A673 (cell line): ENCODE results near the gene NLGN4Y. TPM values are rescaled to one million over a fixed set of nuclear protein-coding genes. Genes with fewer than 3 reads are reported as not detected.

Experiments
- BruUV-seq: library from RNA; stranded (reverse); fragments of 400-500 nt; replicated peaks from 2 replicates; lab custom pipeline; 2021; lab: Mats Ljungman, UMichigan
- CTCF ChIA-PET: fragments of 300-600 bp; sonication (Branson Sonifier 250); formaldehyde crosslinking; loops from one replicate; lab custom pipeline; 2022; ENCODE audit warnings: antibody characterized with exemption; lab: Charles Lee
- POLR2A ChIA-PET: fragments of 300-600 bp; sonication (Branson Sonifier 250); formaldehyde crosslinking; loops from one replicate; lab custom pipeline; 2022; ENCODE audit warnings: antibody characterized with exemption; ENCODE audit not compliant: low non-redundant PET; lab: Charles Lee
- DNase-seq: peaks from one replicate; pipeline ENCODE4 v3.0.0-alpha.2; 2015; ENCODE audit warnings: low spot score
- H3K27ac ChIP-seq: fragments of 200-600 bp; sonication (generic); 2 replicates; pipeline ENCODE4 v1.5.1; 2016; ENCODE audit warnings: mixed run types, low read depth, mild to moderate bottlenecking, mixed read lengths, antibody characterized with exemption, low read length; ENCODE audit not compliant: poor library complexity, severe bottlenecking
- H3K27me3 ChIP-seq: fragments of 200-600 bp; sonication (generic); replicated peaks from 2 replicates; pipeline ENCODE4 v1.6.1; 2017; ENCODE audit warnings: mixed run types, low read depth, mild to moderate bottlenecking, mixed read lengths, antibody characterized with exemption, low read length; ENCODE audit not compliant: insufficient read depth, poor library complexity
- H3K36me3 ChIP-seq: fragments of 200-600 bp; sonication (generic); 2 replicates; pipeline ENCODE4 v1.6.1; 2016; ENCODE audit warnings: mixed run types, mild to moderate bottlenecking, mixed read lengths, antibody characterized with exemption, low read length; ENCODE audit not compliant: insufficient read depth, poor library complexity, severe bottlenecking
- H3K4me1 ChIP-seq: fragments of 200-600 bp; sonication (generic); 2 replicates; pipeline ENCODE4 v1.6.1; 2017; ENCODE audit warnings: mixed run types, mild to moderate bottlenecking, mixed read lengths, antibody characterized with exemption, low read length; ENCODE audit not compliant: insufficient read depth, poor library complexity, severe bottlenecking
- H3K4me3 ChIP-seq: fragments of 200-600 bp; sonication (generic); 2 replicates; pipeline ENCODE4 v1.5.1; 2016; ENCODE audit warnings: low read depth, mixed run types, mild to moderate bottlenecking, mixed read lengths, low read length; ENCODE audit not compliant: poor library complexity, severe bottlenecking
- H3K9me3 ChIP-seq: fragments of 200-600 bp; sonication (generic); 2 replicates; pipeline ENCODE4 v1.6.1; 2016; ENCODE audit warnings: mixed run types, low read depth, mild to moderate bottlenecking, mixed read lengths, antibody characterized with exemption, low read length; ENCODE audit not compliant: poor library complexity, severe bottlenecking
- EZH2 ChIP-seq: fragments of 200-600 bp; sonication (generic); IDR thresholded peaks from 2 replicates; pipeline ENCODE4 v1.6.1; 2017; ENCODE audit warnings: borderline replicate concordance, low read depth, mild to moderate bottlenecking, mixed read lengths, antibody characterized with exemption, low read length; ENCODE audit not compliant: poor library complexity, severe bottlenecking
- intact Hi-C: fragments of 100-400 bp; cut with micrococcal nuclease; formaldehyde crosslinking; loops from one replicate; pipeline ENCODE4 v1.10.0; 2022; ENCODE audit not compliant: unreplicated experiment
- total RNA-seq: library from RNA; stranded (reverse); gene quantifications from 2 replicates; pipeline ENCODE4 v1.2.3, GENCODE V29; 2021
- TF ChIP-seq, protein P1 (sequence below): fragments of 300-800, 200-600 bp; sonication (generic); conservative IDR thresholded peaks from 2 replicates; pipeline ENCODE4 v1.5.1; 2017; ENCODE audit warnings: low read depth, mild to moderate bottlenecking, antibody characterized with exemption, low read length, moderate library complexity, mixed read lengths

Gene NLGN4Y
- total RNA-seq, 1 experiment from 2014 or later = not detected

GRCh38 chrY:14802125-14802524 is 277.8 kb downstream of the NLGN4Y start:
- CTCF ChIA-PET = no interaction called here
- TF ChIP-seq EZH2 = no peak
- TF ChIP-seq, protein P1, sequence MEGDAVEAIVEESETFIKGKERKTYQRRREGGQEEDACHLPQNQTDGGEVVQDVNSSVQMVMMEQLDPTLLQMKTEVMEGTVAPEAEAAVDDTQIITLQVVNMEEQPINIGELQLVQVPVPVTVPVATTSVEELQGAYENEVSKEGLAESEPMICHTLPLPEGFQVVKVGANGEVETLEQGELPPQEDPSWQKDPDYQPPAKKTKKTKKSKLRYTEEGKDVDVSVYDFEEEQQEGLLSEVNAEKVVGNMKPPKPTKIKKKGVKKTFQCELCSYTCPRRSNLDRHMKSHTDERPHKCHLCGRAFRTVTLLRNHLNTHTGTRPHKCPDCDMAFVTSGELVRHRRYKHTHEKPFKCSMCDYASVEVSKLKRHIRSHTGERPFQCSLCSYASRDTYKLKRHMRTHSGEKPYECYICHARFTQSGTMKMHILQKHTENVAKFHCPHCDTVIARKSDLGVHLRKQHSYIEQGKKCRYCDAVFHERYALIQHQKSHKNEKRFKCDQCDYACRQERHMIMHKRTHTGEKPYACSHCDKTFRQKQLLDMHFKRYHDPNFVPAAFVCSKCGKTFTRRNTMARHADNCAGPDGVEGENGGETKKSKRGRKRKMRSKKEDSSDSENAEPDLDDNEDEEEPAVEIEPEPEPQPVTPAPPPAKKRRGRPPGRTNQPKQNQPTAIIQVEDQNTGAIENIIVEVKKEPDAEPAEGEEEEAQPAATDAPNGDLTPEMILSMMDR = no peak
- no peak for DNase-seq
- BruUV-seq = no TSS peak
- no peaks in the 10 kb centered on the region for H3K36me3 ChIP-seq
- H3K9me3 ChIP-seq = no peaks in the 10 kb centered on the region
- H3K4me3 ChIP-seq = no peak overlapping the region
- intact Hi-C loops = no loop called here
- H3K27ac ChIP-seq = no peak overlapping the region
- no peaks in the 10 kb centered on the region for H3K27me3 ChIP-seq
- POLR2A ChIA-PET = no interaction called here
- H3K4me1 ChIP-seq = no peaks in the 10 kb centered on the region

- H3K27me3 ChIP-seq = no peaks in the 10 kb centered on the region
- CTCF ChIA-PET = no interaction called here
- no peak overlapping the region for H3K27ac ChIP-seq
- DNase-seq = no peak
- H3K36me3 ChIP-seq = no peaks in the 10 kb centered on the region
- H3K4me1 ChIP-seq = no peaks in the 10 kb centered on the region
- POLR2A ChIA-PET = no interaction called here
- no peak overlapping the region for H3K4me3 ChIP-seq
- H3K9me3 ChIP-seq = no peaks in the 10 kb centered on the region
- BruUV-seq = no TSS peak
- intact Hi-C loops = no loop called here
- TF ChIP-seq, protein P1 = no peak
- TF ChIP-seq EZH2 = no peak
Observed at GRCh38 chrY:14804041-14804440, 279.7 kb downstream of the NLGN4Y start.

GRCh38 chrY:14818452-14818851 is 294.1 kb downstream of the NLGN4Y start:
- ChIA-PET POLR2A (no interaction called here), CTCF (no interaction called here)
- intact Hi-C loops = no loop called here

More at GRCh38 chrY:14818452-14818851, 294.1 kb downstream of the NLGN4Y start:
- DNase-seq = no peak
- Histone ChIP-seq H3K36me3 (no peaks in the 10 kb centered on the region), H3K9me3 (no peaks in the 10 kb centered on the region), H3K4me1 (no peaks in the 10 kb centered on the region), H3K27ac (no peak overlapping the region), H3K27me3 (no peaks in the 10 kb centered on the region), H3K4me3 (no peak overlapping the region)
- no TSS peak for BruUV-seq
- no peak for TF ChIP-seq EZH2
- TF ChIP-seq, protein P1 = no peak
